Measurements from ENCODE around the gene TMPRSS2.

TMPRSS2 gene

GRCh38 chr21:41482980-41483379 lies 25.0 kb downstream of the TMPRSS2 start:
- ATAC-seq, result no peak
- TF ChIP-seq ZC3H10 (CRISPR knock-in tag; IDR thresholded peaks at IDR 0.05), result no peak
- no peak for TF ChIP-seq OSR1 (CRISPR knock-in tag; IDR thresholded peaks at IDR 0.05)
- no peak for TF ChIP-seq ZNF70 (CRISPR knock-in tag; IDR thresholded peaks at IDR 0.05)
- no peak for TF ChIP-seq ZFP30 (CRISPR knock-in tag; IDR thresholded peaks at IDR 0.05)
- TF ChIP-seq TCF4 (CRISPR knock-in tag; IDR thresholded peaks at IDR 0.05; ENCODE audit: borderline replicate concordance), result no peak
- TF ChIP-seq ZFP3 (CRISPR knock-in tag; IDR thresholded peaks at IDR 0.05), result no peak
- TF ChIP-seq, protein P1, sequence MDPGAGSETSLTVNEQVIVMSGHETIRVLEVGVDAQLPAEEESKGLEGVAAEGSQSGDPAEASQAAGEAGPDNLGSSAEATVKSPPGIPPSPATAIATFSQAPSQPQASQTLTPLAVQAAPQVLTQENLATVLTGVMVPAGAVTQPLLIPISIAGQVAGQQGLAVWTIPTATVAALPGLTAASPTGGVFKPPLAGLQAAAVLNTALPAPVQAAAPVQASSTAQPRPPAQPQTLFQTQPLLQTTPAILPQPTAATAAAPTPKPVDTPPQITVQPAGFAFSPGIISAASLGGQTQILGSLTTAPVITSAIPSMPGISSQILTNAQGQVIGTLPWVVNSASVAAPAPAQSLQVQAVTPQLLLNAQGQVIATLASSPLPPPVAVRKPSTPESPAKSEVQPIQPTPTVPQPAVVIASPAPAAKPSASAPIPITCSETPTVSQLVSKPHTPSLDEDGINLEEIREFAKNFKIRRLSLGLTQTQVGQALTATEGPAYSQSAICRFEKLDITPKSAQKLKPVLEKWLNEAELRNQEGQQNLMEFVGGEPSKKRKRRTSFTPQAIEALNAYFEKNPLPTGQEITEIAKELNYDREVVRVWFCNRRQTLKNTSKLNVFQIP (CRISPR knock-in tag; IDR thresholded peaks at IDR 0.05; ENCODE audit: borderline replicate concordance, low read depth), result no peak
- TF ChIP-seq TOX (CRISPR knock-in tag; IDR thresholded peaks at IDR 0.05; ENCODE audit: borderline replicate concordance), result no peak
- TF ChIP-seq BACH2 (CRISPR knock-in tag; IDR thresholded peaks at IDR 0.05; ENCODE audit: borderline replicate concordance), result no peak
- TF ChIP-seq ESRRG (CRISPR knock-in tag; IDR thresholded peaks at IDR 0.05), result no peak

DNA sequence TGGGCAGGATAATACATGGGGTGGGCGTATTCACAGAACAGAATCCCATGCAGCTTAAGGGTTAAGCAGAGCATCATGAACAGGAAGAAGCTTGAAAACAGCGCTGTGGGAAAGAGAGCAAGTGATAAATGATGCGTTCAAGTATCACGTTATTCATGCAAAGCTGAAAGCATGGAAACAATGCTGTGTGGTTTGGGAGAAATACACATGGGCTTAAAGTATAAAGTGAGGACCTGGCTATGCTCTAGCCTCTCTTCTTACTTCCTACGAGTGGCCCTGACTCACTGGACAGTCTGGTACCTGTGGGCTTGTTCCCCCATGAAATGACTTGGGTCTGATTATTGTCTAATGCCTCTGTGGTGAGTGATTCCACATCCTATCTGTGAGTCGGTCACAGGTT lies 25.7 kb downstream of the TMPRSS2 start:
- TF ChIP-seq SNAI2 (CRISPR knock-in tag; IDR thresholded peaks at IDR 0.05) (no peak), BACH2 (CRISPR knock-in tag; IDR thresholded peaks at IDR 0.05; ENCODE audit: borderline replicate concordance) (no peak), ZNF565 (CRISPR knock-in tag; conservative IDR thresholded peaks at IDR 0.05; ENCODE audit: low read depth) (no peak), GLIS3 (CRISPR knock-in tag; IDR thresholded peaks at IDR 0.05) (no peak), ZFP3 (CRISPR knock-in tag; IDR thresholded peaks at IDR 0.05) (no peak), ISL1 (CRISPR knock-in tag; IDR thresholded peaks at IDR 0.05) (no peak), TOX (CRISPR knock-in tag; IDR thresholded peaks at IDR 0.05; ENCODE audit: borderline replicate concordance) (no peak), ZC3H10 (CRISPR knock-in tag; IDR thresholded peaks at IDR 0.05) (no peak)
- TF ChIP-seq, protein P1 (CRISPR knock-in tag; IDR thresholded peaks at IDR 0.05; ENCODE audit: borderline replicate concordance, low read depth), result no peak
- TF ChIP-seq, protein P2, sequence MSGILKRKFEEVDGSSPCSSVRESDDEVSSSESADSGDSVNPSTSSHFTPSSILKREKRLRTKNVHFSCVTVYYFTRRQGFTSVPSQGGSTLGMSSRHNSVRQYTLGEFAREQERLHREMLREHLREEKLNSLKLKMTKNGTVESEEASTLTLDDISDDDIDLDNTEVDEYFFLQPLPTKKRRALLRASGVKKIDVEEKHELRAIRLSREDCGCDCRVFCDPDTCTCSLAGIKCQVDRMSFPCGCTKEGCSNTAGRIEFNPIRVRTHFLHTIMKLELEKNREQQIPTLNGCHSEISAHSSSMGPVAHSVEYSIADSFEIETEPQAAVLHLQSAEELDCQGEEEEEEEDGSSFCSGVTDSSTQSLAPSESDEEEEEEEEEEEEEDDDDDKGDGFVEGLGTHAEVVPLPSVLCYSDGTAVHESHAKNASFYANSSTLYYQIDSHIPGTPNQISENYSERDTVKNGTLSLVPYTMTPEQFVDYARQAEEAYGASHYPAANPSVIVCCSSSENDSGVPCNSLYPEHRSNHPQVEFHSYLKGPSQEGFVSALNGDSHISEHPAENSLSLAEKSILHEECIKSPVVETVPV (CRISPR knock-in tag; IDR thresholded peaks at IDR 0.05), result no peak
- ATAC-seq, result no peak

DNA sequence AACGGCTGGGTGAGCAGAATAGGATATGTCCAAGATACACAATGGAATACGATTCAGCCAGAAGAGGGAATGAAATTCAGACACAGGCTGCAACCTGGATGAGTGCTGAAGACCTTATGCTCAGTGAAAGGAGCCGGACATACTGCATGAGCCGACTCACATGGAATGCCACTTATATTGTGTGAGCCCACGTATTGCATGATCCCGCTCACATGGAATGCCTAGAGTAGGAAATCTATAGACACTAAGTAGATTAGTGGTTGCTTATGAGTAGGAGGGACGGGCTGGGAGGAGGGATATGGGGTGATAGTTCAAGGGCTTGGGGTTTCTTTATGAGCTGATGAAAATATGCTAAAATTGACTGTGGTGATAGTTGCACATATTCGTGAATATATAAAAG lies 26.8 kb downstream of the TMPRSS2 start:
- TF ChIP-seq, protein P1 (CRISPR knock-in tag; IDR thresholded peaks at IDR 0.05; ENCODE audit: borderline replicate concordance, low read depth), result no peak
- TF ChIP-seq OSR1 (CRISPR knock-in tag; IDR thresholded peaks at IDR 0.05) (no peak), ISL1 (CRISPR knock-in tag; IDR thresholded peaks at IDR 0.05) (no peak), ZNF8 (CRISPR knock-in tag; IDR thresholded peaks at IDR 0.05) (no peak), ZFP30 (CRISPR knock-in tag; IDR thresholded peaks at IDR 0.05) (no peak), ZC3H10 (CRISPR knock-in tag; IDR thresholded peaks at IDR 0.05) (no peak), TOX (CRISPR knock-in tag; IDR thresholded peaks at IDR 0.05; ENCODE audit: borderline replicate concordance) (no peak), ZNF70 (CRISPR knock-in tag; IDR thresholded peaks at IDR 0.05) (no peak), ARNTL (CRISPR knock-in tag; IDR thresholded peaks at IDR 0.05; ENCODE audit: borderline replicate concordance, low read depth) (no peak), ESRRG (CRISPR knock-in tag; IDR thresholded peaks at IDR 0.05) (no peak)
- TF ChIP-seq, protein P3, sequence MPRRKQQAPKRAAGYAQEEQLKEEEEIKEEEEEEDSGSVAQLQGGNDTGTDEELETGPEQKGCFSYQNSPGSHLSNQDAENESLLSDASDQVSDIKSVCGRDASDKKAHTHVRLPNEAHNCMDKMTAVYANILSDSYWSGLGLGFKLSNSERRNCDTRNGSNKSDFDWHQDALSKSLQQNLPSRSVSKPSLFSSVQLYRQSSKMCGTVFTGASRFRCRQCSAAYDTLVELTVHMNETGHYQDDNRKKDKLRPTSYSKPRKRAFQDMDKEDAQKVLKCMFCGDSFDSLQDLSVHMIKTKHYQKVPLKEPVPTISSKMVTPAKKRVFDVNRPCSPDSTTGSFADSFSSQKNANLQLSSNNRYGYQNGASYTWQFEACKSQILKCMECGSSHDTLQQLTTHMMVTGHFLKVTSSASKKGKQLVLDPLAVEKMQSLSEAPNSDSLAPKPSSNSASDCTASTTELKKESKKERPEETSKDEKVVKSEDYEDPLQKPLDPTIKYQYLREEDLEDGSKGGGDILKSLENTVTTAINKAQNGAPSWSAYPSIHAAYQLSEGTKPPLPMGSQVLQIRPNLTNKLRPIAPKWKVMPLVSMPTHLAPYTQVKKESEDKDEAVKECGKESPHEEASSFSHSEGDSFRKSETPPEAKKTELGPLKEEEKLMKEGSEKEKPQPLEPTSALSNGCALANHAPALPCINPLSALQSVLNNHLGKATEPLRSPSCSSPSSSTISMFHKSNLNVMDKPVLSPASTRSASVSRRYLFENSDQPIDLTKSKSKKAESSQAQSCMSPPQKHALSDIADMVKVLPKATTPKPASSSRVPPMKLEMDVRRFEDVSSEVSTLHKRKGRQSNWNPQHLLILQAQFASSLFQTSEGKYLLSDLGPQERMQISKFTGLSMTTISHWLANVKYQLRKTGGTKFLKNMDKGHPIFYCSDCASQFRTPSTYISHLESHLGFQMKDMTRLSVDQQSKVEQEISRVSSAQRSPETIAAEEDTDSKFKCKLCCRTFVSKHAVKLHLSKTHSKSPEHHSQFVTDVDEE (CRISPR knock-in tag; IDR thresholded peaks at IDR 0.05), result no peak
- TF ChIP-seq, protein P2 (CRISPR knock-in tag; IDR thresholded peaks at IDR 0.05), result no peak

More for the DNA sequence above, 26.8 kb downstream of the TMPRSS2 start:
- no peak for ATAC-seq

All from SK-N-SH treated with all-trans-retinoic acid at 6 μM for 48 hours (cell line).